Panc1 (cell line): ENCODE results near the gene PSMG1. TPM values are rescaled to one million over a fixed set of nuclear protein-coding genes. Genes with fewer than 3 reads are reported as not detected.
A peak's percentile ranks its signal among the peaks of the same experiment; 100 is the strongest.

Experiments
- ATAC-seq: fragments of 200-7000 bp; cut with Tn5 transposase; 2 replicates; pipeline ENCODE4 v1.9.1; 2020; ENCODE audit warnings: mild to moderate bottlenecking, moderate library complexity
- BruUV-seq: library from RNA; stranded (reverse); fragments of 400-500 nt; replicated peaks from 2 replicates; lab custom pipeline; 2021; lab: Mats Ljungman, UMichigan
- CTCF ChIA-PET: fragments of 300-600 bp; sonication (Branson Sonifier 250); formaldehyde crosslinking; loops from one replicate; lab custom pipeline; 2022; ENCODE audit warnings: antibody characterized with exemption; lab: Charles Lee
- POLR2A ChIA-PET: fragments of 300-600 bp; sonication (Branson Sonifier 250); formaldehyde crosslinking; loops from one replicate; lab custom pipeline; 2022; ENCODE audit warnings: antibody characterized with exemption; lab: Charles Lee
- DNase-seq: peaks from one replicate; pipeline ENCODE4 v3.0.0-alpha.2; 2010; ENCODE audit warnings: low read depth, low spot score
- H3K27ac ChIP-seq: 2 replicates; pipeline ENCODE4 v1.5.1; 2011; ENCODE audit warnings: mild to moderate bottlenecking, low read length, inconsistent platforms
- H3K27me3 ChIP-seq: fragments of 200-500 bp; sonication (Bioruptor generic); 2 replicates; pipeline ENCODE4 v1.6.0; 2014; ENCODE audit warnings: low read length, inconsistent platforms; ENCODE audit not compliant: control insufficient read depth, insufficient read depth
- H3K36me3 ChIP-seq: fragments of 200-500 bp; sonication (Bioruptor generic); 2 replicates; pipeline ENCODE4 v1.5.1; 2014; ENCODE audit warnings: inconsistent platforms, mild to moderate bottlenecking, low read length, moderate library complexity; ENCODE audit not compliant: control insufficient read depth, insufficient read depth
- H3K4me1 ChIP-seq: 2 replicates; pipeline ENCODE4 v1.5.1; 2011; ENCODE audit warnings: inconsistent platforms, mild to moderate bottlenecking, low read length, moderate library complexity; ENCODE audit not compliant: control insufficient read depth, insufficient read depth
- H3K4me3 ChIP-seq, 2 experiments: 2 replicates each; pipeline ENCODE4 v1.5.1; 2011 to 2012; ENCODE audit warnings: low read depth in 2 of 2, low read length in 2 of 2, mild to moderate bottlenecking in 2 of 2, inconsistent platforms in 1 of 2, moderate library complexity in 1 of 2
- H3K9me3 ChIP-seq: fragments of 200-500 bp; sonication (Bioruptor generic); 2 replicates; pipeline ENCODE4 v1.5.1; 2014; ENCODE audit warnings: low read depth, mild to moderate bottlenecking, inconsistent platforms, low read length, moderate library complexity; ENCODE audit not compliant: control insufficient read depth, insufficient read depth
- POLR2AphosphoS5 ChIP-seq: IDR thresholded peaks from 2 replicates; pipeline ENCODE4 v1.6.1; 2012; ENCODE audit warnings: mild to moderate bottlenecking, low read depth, low read length, moderate library complexity
- SIN3A ChIP-seq: IDR thresholded peaks from 2 replicates; pipeline ENCODE4 v1.6.1; 2012; ENCODE audit warnings: low read depth, mild to moderate bottlenecking, low read length, moderate library complexity, borderline replicate concordance; ENCODE audit not compliant: insufficient read depth
- TCF7L2 ChIP-seq: IDR thresholded peaks from 2 replicates; pipeline ENCODE4 v1.6.1; 2011; ENCODE audit warnings: mild to moderate bottlenecking, low read depth, low read length, inconsistent platforms
- in situ Hi-C: cut with HindIII; loops from 2 replicates; pipeline ENCODE4 v1.10.0; 2016; ENCODE audit warnings: low sequenced_read_pairs, low pct_unique_long_range_greater_than_20kb
- intact Hi-C: fragments of 100-400 bp; cut with micrococcal nuclease; formaldehyde crosslinking; loops from one replicate; pipeline ENCODE4 v1.10.0; 2022; ENCODE audit not compliant: unreplicated experiment
- total RNA-seq: library from RNA; stranded (reverse); gene quantifications from one replicate; pipeline ENCODE4 v1.2.1, GENCODE V29; 2021; ENCODE audit not compliant: unreplicated experiment
- TF ChIP-seq, protein P1 (sequence below), 2 experiments: IDR thresholded peaks; 2 replicates each; pipeline ENCODE4 v1.6.1; 2011 to 2012; ENCODE audit warnings: low read depth in 2 of 2, control low read depth in 1 of 2, low read length in 1 of 2, mild to moderate bottlenecking in 1 of 2, moderate library complexity in 1 of 2; ENCODE audit not compliant: insufficient read depth in 1 of 2
- TF ChIP-seq, protein P2 (sequence below): fragments of 450-650 bp; IDR thresholded peaks from 2 replicates; pipeline ENCODE4 v1.5.1; 2017; ENCODE audit warnings: mild to moderate bottlenecking

PSMG1 gene
- total RNA-seq, 1 experiment from 2014 or later = 70.0 TPM

DNA sequence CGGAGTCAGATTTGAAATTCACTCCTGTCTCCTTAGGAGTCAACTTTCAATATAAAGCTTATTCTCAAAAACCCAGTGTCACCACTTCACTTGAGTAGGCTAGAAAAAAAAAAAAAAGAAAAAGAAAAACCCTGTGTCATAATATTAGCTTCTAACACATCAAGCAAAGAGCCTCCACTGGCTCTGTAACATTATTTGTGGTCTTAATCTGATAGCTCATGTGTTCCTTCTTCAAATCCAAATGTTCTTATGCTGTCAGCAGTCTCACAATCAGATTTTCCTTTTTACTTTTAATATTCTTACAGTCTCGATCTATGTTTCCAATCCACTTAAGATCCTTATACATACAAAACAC is 26.1 kb upstream of the PSMG1 start:
- H3K9me3 ChIP-seq = no peaks in the 10 kb centered on the region
- in situ Hi-C loops = no loop called here
- H3K4me1 ChIP-seq = no peaks in the 10 kb centered on the region
- TF ChIP-seq TCF7L2 (no peak), POLR2AphosphoS5 (no peak), SIN3A (no peak)
- TF ChIP-seq, protein P1, sequence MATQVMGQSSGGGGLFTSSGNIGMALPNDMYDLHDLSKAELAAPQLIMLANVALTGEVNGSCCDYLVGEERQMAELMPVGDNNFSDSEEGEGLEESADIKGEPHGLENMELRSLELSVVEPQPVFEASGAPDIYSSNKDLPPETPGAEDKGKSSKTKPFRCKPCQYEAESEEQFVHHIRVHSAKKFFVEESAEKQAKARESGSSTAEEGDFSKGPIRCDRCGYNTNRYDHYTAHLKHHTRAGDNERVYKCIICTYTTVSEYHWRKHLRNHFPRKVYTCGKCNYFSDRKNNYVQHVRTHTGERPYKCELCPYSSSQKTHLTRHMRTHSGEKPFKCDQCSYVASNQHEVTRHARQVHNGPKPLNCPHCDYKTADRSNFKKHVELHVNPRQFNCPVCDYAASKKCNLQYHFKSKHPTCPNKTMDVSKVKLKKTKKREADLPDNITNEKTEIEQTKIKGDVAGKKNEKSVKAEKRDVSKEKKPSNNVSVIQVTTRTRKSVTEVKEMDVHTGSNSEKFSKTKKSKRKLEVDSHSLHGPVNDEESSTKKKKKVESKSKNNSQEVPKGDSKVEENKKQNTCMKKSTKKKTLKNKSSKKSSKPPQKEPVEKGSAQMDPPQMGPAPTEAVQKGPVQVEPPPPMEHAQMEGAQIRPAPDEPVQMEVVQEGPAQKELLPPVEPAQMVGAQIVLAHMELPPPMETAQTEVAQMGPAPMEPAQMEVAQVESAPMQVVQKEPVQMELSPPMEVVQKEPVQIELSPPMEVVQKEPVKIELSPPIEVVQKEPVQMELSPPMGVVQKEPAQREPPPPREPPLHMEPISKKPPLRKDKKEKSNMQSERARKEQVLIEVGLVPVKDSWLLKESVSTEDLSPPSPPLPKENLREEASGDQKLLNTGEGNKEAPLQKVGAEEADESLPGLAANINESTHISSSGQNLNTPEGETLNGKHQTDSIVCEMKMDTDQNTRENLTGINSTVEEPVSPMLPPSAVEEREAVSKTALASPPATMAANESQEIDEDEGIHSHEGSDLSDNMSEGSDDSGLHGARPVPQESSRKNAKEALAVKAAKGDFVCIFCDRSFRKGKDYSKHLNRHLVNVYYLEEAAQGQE (IDR thresholded peaks at IDR 0.05; ENCODE audit: insufficient read depth in 1 of 2, low read depth in 2 of 2, low read length in 1 of 2) = no peak
- TF ChIP-seq, protein P2, sequence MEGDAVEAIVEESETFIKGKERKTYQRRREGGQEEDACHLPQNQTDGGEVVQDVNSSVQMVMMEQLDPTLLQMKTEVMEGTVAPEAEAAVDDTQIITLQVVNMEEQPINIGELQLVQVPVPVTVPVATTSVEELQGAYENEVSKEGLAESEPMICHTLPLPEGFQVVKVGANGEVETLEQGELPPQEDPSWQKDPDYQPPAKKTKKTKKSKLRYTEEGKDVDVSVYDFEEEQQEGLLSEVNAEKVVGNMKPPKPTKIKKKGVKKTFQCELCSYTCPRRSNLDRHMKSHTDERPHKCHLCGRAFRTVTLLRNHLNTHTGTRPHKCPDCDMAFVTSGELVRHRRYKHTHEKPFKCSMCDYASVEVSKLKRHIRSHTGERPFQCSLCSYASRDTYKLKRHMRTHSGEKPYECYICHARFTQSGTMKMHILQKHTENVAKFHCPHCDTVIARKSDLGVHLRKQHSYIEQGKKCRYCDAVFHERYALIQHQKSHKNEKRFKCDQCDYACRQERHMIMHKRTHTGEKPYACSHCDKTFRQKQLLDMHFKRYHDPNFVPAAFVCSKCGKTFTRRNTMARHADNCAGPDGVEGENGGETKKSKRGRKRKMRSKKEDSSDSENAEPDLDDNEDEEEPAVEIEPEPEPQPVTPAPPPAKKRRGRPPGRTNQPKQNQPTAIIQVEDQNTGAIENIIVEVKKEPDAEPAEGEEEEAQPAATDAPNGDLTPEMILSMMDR = no peak
- no peak overlapping the region for H3K27ac ChIP-seq
- intact Hi-C loops = no loop called here
- DNase-seq = no peak
- no TSS peak for BruUV-seq
- H3K36me3 ChIP-seq = peaks cover 13% of the 10 kb centered on the region
- ATAC-seq = no peak
- no peaks in the 10 kb centered on the region for H3K27me3 ChIP-seq
- ChIA-PET CTCF (no interaction called here), POLR2A (interaction anchor here (0.6 kb wide), 1 partner anchor 156 kb away, joined by 12 read pairs; no protein-coding TSS in a partner anchor)
- no peak overlapping the region for H3K4me3 ChIP-seq

DNA sequence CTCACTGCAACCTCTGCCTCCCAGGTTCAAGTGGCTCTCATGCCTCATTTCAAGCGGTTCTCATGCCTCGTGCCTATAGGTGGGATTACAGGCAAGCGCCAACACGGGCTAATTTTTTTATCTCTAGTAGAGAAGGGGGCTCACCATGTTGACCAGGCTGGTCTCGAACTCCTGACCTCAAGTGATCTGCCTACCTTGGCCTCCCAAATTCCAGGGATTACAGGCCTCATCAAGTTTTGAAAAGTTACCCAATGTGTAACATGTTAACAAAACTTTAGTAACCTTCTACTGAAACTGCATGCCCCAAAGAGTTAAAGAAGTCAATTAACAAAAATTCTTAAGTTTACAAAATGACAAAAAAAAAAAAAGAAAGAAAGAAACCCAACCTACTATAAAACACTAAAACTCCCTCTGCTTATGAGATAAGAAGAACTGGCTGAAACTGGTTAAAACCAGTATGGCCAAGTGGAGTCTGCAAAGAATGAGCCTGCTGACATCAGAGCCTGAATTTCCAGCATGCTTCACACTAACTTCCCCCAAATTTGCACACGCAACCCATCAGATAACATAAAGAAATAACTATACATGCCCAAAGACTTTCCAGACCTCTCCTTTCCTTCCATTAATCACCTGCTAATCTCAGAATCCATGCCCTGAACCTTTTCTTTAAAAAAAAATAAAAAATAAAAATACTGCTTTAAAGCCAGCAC is 25.5 kb upstream of the PSMG1 start:
- in situ Hi-C loops (no loop called here), intact Hi-C loops (no loop called here)
- Histone ChIP-seq H3K36me3 (peaks cover 13% of the 10 kb centered on the region), H3K27ac (no peak overlapping the region), H3K27me3 (no peaks in the 10 kb centered on the region), H3K4me1 (no peaks in the 10 kb centered on the region), H3K4me3 (no peak overlapping the region), H3K9me3 (no peaks in the 10 kb centered on the region)
- TF ChIP-seq POLR2AphosphoS5 (no peak), SIN3A (no peak), TCF7L2 (no peak)
- TF ChIP-seq, protein P1 (IDR thresholded peaks at IDR 0.05; ENCODE audit: insufficient read depth in 1 of 2, low read depth in 2 of 2, low read length in 1 of 2) = no peak
- TF ChIP-seq, protein P2 = no peak
- ChIA-PET POLR2A (no interaction called here), CTCF (no interaction called here)
- ATAC-seq = no peak
- TSS peak; percentile 30 for BruUV-seq
- no peak for DNase-seq
